RWPE1 (cell line): ENCODE data around the gene ABLIM2.

Source experiments
- CTCF ChIA-PET: fragments of 350-600 bp; sonication (Branson Sonifier 250); formaldehyde crosslinking; extraction: SDS; loops from one replicate; lab custom pipeline; 2021; lab: Yijun Ruan, JAX
- POLR2A ChIA-PET: fragments of 400-600 bp; formaldehyde crosslinking; extraction: SDS; loops from one replicate; lab custom pipeline; 2020; ENCODE audit warnings: antibody characterized with exemption; ENCODE audit not compliant: low non-redundant PET; lab: Yijun Ruan, JAX
- DNase-seq: peaks from one replicate; pipeline ENCODE4 v3.0.0; 2012; ENCODE audit warnings: low spot score
- H3K27ac ChIP-seq: fragments of 450-650 bp; 2 replicates; pipeline ENCODE4 v1.5.1; 2017
- CTCF ChIP-seq: fragments of 450-650 bp; conservative IDR thresholded peaks from 2 replicates; pipeline ENCODE4 v1.5.1; 2017; ENCODE audit warnings: low read depth, mild to moderate bottlenecking

The ABLIM2 gene

GRCh38 chr4:7999279-7999678 is 159.3 kb downstream of the ABLIM2 start:
- no peak for DNase-seq
- POLR2A ChIA-PET: no interaction called here
- CTCF ChIA-PET: no interaction called here
- no peak for TF ChIP-seq CTCF
- H3K27ac ChIP-seq: no peak overlapping the region

- ChIA-PET CTCF (no interaction called here), POLR2A (no interaction called here)
- DNase-seq: no peak
- H3K27ac ChIP-seq: no peak overlapping the region
- no peak for TF ChIP-seq CTCF
Observed at GRCh38 chr4:7998447-7998846, 160.2 kb downstream of the ABLIM2 start.

- ChIA-PET CTCF (no interaction called here), POLR2A (no interaction called here)
- no peak for TF ChIP-seq CTCF
- H3K27ac ChIP-seq: no peak overlapping the region
- no peak for DNase-seq
Observed at GRCh38 chr4:7995866-7996265, 162.7 kb downstream of the ABLIM2 start.

GRCh38 chr4:7995135-7995534 is 163.5 kb downstream of the ABLIM2 start:
- ChIA-PET CTCF (no interaction called here), POLR2A (no interaction called here)
- TF ChIP-seq CTCF: no peak
- no peak overlapping the region for H3K27ac ChIP-seq
- no peak for DNase-seq

- ChIA-PET POLR2A (no interaction called here), CTCF (interaction anchor here (1.1 to 1.3 kb wide), 2 partner anchors 31 to 190 kb away, joined by 4 to 5 read pairs; no protein-coding TSS in a partner anchor)
- no peak for DNase-seq
- H3K27ac ChIP-seq: no peak overlapping the region
- TF ChIP-seq CTCF: no peak
Observed at GRCh38 chr4:7993671-7994070, 164.9 kb downstream of the ABLIM2 start.

GRCh38 chr4:7992846-7993245 is 165.8 kb downstream of the ABLIM2 start:
- DNase-seq: no peak
- POLR2A ChIA-PET: no interaction called here
- CTCF ChIA-PET: interaction anchor here (0.7 to 1.3 kb wide), 2 partner anchors 27 to 189 kb away, joined by 3 to 5 read pairs; no protein-coding TSS in a partner anchor
- H3K27ac ChIP-seq: no peak overlapping the region
- TF ChIP-seq CTCF: no peak
